DMS114 treated with DMSO at 0.1 percent for 48 hours (cell line): ENCODE data around the gene PAK1.

Experiments
- DNase-seq: peaks from one replicate; lab custom pipeline; 2025; ENCODE audit not compliant: unreplicated experiment; lab: John Stamatoyannopoulos, UW

The PAK1 gene

DNA sequence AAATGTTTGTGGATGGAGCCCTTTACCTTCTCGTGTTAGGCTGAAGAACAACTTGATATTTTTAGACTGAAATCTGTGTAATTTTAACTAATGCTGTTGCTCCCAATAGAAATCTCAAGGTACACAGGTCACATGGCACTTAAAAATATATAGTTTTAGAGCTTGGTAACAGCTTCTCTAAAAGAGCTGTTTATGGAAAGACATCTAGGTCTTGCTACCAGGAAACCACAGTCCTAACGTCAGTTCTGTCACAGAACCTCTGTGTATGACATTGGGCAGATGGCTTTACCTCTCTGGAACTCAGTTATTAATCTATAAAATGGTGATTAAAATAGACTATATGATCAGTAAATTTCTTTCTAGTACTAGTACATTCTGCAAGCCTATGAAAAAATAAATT, 35.4 kb downstream of the PAK1 start:
- no peak for DNase-seq

DNA sequence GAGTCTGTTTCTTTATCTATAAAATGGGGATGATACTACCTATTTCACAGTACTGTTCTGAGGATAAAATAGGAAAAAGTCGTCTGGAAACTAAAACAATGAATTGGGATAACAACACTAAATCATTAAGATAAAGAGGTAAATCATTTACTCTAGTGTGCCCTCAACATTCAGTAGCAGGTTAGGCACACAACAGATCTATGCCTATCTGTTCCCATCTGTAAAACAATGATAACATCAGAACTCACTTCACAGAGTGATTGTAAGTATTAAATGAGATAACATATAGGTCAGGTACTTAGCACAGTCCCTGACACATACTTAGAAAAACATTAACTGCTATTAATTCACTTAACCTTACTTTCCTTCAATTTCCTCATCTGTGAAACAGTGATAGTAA, 36.9 kb downstream of the PAK1 start:
- DNase-seq, result no peak

DNA sequence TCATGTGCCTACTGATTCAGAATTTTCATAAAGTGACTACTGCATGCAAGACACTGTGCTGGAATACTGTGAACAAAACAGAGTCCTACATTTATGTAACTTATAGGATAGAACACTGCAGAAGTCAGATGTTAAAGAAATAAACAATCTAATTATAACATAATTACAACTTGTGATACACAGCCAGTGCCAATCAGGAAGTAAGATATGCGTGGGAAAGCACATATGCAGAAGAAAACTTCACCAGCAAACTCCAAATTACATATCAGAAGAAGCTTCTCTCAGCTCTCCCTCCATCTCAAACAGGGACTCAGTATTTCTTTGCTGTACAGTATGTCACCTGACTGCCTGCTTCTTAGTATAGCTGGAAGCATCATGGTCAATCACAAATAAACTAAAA, 37.4 kb downstream of the PAK1 start:
- DNase-seq, result no peak

DNA sequence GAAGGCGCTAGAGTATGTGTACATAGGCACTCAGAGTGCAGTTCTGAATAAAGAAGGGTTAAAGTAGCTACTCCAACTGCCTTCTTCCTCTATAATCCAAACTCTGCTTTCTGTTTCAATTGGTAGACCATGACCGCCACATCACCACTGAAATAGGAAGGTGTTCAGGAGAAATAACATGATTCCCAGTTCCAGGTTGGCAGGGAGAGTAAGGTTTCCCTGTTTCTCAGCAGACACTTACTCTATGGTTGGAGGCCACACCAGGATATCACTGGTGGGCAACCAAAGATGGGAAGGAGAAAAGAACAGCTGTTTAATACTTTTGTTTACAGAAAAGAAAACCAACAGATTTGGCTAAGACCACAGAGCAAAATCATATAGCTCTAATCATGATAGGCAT, 37.9 kb downstream of the PAK1 start:
- no peak for DNase-seq

DNA sequence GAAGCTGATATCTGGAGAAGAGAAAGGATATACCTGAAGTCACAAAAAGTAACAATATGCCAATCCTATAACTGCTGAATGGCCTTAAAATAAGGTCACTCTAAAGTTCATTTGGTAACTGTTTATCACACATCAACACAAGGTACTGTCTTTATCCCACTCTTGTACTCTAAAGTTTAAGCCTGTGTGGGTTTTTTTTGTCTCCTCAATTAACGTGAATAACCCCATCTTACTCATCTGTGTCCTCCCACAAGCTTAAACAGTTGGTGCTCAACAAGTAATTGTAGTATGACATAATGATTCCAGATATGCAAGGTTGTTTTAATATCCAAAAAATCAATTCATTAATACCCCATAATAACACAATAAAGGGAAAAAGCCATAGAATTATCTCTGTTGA, 42.1 kb downstream of the PAK1 start:
- DNase-seq, result no peak

DNA sequence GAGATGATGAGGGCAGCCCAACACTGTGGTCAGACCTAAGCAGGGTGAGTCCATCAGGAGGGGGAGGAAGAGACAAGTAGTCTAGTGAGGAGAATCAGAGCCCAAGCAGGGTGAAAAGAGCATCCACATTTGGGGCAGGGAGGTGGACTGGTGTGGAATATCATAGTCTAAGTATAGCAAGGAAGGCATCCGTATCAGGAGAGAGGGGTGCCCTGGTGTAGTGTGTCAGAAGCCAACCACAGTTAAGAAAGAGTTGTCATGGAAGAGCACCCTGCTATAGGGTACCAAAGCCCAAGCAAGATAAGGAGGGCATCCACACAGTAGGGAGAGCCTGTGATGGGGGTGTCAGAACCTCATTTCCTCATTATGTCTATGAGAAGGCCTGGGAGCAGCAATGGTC, 45.3 kb downstream of the PAK1 start:
- no peak for DNase-seq

DNA sequence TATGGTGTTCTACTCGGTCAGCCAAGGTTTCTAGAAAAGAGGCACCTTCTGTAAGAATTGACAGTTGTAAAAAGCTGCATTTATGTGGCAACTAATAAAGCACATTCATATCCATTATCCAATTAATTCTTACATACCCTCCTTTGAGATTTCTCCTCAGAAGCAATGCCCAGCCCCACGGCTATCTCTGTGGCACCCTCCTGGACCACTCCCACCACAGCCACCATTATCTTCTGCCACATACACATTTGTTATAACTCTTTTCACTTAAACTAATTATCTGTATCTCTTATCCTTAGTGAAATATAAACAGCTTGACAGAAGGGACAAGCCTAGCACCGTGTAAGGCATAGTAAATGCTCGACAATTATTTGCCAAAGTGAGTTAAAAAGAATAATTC, 48.5 kb downstream of the PAK1 start:
- DNase-seq, result no peak

DNA sequence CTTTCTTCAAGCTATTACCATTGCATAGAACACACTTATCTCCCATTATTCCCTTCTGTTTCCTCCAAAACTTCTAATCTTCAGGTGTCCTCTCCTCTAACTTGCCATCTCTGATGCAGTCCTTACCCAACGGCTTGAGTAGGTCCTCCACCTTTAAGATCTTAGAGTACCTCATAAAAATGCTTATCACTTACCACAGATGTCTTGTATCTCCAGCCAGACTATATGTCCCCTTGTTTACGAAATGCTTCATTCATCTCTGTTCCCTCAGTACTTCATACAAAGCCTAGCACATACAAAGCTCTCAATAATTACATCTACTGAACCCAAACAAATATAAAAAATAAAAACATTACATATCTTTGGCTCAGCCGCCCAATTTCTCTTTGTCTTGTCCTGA, 49.2 kb downstream of the PAK1 start:
- DNase-seq, result no peak

DNA sequence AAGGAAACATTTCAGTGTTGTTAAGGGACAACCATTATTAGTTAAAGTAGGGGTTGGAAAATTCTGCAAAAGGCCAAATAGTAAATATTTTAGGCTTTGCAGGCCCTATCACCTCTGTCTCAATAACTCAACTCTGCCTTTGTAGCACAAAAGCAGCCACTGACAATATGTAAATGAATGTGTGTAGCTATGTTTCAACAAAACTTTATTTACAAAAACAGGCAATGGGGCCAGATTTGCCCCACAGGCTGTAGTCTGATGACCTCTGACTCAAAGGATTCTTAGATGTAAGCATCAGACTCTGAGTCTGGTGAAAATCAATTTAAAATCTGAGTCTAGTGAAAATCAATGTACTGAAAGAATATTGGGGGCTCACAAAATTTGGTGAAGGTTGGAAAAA, 50.3 kb downstream of the PAK1 start:
- DNase-seq, result no peak

DNA sequence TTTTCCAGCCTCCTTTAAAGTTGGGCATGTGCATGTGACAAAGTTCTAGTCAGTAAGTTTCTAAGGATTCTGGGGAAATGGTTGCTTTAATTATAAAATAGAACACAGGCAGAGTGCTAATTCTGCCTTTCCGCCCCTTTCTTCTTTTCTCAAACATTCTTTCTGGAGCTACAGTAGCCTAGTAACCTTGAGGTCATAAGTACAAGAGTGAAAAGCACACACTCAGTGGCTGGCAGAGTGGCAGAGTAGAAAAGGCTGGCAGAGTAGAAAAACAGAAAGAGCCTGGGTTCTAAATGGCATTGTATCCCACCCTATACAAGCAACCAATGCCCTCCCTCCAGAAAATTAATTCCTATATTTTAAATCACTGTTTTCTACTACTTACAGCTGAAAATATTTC, 51.2 kb downstream of the PAK1 start:
- no peak for DNase-seq

DNA sequence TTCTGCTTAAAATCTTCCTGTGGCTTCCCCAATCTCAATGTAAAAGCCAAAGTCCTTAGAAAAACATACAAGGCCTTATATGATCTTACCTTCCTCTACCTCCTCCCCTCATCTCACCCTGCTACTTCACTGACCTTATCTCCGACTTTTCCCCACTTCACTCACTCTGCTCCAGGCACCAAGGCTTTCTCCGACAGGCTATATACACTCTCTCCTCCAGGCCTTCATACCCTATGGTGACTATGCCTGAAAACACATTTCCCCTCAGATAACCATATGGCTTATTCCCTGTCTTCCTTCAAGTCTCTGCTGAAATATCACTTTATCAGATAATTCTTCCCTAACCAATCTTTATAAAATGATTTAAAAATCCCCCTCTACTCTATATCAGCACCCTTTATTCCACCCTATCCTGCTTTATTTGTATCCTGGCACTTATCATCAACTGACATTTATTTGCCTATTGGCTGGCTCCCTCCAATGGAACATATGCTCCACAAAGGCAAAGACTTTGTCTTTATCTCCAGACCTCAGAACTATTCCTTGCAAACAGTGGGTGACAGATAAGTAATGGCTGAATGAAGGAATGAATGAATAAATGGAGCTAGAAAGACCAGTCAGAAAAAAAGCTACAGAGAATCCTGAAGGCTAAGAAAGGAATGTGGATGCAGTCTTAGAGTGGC, 52.7 kb downstream of the PAK1 start:
- no peak for DNase-seq

DNA sequence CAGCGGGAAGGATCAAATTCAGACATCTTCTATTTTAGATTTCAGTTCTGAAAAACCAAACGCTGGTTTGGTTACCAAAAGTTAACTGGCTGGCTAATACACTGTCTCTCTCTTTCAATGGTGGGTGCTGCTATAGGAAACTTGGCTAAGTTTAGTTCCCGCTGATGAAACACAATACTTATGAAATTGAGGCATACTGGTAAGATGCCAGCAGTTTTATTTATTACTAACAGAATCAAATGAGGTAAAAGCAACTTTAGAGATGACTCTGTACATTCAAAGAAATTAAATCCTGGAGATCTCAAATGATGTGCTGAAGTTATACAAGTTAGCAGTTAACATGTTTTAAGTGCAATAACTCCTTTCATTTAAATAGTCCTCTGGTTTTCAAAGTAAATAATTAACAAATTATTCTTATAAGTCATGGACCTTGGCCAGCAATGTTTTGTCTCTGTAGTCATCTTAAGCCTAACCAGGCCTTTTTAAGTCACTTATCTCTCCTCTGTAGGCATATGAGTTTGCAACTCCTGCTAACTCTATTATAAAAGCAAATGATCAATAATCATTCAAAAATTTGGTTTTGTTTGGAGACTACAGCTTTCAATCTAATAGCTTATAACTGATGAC, 54.8 kb downstream of the PAK1 start:
- no peak for DNase-seq

DNA sequence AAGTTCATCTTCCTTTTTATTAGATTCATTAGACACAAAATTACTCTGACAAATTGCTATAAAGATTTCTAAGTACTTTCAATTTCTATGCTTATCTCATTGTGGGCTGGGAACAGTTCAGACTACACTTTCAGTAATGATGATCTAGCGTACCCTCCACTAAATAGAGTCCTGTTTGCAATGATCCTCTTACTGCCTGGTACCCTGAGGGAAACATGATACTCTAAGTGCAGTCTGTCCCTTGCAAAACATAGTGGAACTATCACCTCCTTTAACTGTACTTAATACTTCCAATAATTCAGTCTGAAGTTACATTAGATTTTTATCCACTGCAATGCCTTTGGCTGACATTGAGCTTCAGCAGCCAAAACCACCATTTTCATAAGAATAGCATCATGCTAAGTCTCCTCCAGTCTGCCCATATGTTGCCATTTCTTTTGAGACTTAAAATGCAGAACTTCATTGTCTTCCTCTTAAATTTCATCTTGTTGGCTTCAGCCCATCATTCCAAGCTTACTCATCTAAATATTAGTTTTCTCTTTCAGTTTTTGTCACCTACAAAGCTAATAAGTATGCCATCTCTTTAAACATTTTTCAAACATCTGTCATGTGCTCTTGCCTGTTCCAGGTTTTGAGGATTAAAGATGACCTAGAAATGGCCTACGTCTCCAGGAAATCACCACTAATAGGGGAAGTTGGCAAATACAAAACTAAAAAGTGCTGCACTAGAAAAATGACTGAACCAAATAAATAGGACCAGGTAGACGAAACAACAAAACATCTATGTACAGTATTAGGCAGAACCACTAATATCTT, 55.5 kb downstream of the PAK1 start:
- no peak for DNase-seq

DNA sequence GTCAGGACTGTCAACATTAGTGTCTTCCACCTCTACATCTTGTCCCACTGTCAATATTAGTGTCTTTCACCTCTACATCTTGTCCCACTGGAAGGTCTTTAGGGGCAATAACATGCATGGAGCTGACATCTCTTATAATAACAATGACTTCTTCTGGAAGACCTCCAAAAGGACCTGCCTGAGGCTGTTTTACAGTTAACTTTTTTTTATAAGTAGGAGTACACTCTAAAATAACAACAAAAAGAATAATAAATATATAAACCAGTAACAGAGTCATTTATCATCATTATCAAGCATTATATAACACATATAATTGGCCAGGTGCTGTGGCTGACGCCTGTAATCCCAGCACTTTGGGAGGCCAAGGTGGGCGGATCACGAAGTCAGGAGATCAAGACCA, 57.5 kb downstream of the PAK1 start:
- no peak for DNase-seq

DNA sequence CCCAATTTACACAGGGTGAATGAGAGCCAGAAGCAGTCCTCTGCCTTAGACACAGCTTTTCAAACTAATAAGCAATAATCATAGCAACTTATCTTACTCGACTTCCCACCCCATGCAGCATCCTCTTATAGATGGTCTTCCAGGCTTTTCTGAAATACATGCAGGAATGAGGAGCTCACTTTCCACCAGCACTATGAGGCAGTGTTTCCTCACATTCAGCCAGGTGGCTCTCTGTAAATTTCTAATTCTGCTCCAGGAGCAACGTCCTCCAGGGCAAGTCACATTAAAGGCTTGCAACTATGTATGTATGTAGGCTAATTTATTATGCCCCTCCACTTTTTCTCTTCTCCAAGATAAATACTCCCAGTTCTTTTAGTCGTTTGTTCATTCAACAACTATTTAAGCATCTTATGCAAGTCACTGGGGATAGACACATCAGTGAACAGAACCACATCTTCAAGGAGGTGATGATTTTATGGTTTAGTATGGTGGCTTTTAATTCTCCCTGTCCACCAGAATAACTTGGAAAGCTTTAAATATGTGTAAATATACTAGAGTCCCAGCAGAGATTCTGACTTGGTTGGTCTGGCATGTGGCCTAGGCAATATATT, 59.9 kb downstream of the PAK1 start:
- DNase-seq, result no peak

DNA sequence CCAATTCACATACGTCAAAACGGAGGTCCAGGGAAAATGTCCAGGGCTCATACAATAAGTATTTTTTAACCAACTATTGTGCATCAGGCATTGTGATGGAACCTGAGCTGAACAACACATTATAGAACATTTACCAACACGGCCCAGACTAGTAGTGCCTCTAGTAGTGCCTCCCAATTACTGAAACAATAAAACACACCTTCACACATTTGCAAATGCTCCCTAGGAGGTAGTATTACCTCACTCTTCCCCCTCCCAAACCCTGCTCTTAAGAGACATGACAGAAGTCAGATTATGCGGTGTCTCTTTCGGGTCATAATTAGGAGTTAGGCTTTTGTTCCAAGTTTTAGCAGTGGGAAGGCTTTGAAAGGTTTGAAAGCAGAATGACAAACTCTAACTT, 61.1 kb downstream of the PAK1 start:
- no peak for DNase-seq

DNA sequence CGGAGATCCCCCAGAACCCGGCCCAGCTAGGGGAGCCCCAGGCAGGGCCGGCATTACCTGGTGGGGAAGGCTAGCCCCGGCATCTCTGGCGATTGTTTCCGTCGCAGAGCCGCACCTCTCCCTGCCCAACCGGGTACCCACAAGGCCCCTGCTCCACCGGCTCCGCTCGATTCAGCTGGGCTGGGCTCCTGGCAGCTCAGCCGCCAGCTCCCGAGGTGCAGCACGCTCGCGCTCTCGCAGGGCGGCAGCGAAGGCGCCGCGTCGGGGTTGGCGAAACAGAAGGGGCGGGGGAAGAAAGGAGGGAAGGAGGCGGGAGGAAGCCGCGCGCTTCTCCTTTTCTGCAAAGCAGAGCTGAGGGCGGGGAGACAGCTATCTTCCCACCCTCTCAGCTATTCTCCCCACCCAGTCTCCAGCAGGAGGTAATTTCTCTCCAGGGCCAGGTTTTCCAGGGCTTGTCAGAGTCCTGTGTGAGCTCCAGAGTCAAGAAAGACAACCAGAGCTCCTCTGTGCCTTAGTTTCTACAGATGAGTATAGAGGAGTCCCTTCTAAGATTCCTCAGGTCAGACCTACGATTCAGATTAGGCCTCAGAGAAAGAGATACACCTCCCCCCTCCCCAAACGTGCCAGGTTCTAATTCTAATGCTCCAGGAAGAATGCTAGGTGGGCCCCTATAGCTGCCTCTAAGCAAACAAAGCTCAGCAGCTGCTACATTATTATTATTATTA, 62.0 kb downstream of the PAK1 start:
- peak; percentile 71 for DNase-seq

DNA sequence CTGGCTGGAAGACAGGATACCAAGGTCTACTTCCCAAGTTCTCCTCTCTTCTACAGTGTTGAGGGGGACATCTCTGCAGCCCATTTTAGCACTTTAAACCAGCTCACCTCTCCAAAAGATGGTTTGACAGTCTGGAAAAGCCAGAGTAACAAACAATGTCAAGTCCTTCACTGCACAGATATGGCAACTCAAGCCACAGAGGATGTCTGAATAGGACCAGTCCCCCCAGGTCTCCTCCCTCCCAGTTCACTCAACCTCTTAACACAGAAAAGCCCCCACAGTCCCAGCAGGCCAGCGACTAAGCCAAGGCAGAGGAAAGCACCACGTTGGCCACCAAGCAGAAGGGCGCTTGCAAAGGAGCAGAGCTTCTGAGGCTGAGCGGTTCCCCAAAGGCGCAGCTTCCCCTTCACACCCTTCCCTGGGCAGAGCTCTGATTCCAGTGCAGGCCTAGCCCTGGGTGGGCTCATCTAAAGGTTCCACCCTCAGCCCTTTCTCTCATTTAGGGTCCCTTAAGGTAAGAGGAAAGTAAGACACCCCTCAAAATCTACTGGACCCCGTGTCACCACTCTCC, 62.7 kb downstream of the PAK1 start:
- DNase-seq, result no peak

DNA sequence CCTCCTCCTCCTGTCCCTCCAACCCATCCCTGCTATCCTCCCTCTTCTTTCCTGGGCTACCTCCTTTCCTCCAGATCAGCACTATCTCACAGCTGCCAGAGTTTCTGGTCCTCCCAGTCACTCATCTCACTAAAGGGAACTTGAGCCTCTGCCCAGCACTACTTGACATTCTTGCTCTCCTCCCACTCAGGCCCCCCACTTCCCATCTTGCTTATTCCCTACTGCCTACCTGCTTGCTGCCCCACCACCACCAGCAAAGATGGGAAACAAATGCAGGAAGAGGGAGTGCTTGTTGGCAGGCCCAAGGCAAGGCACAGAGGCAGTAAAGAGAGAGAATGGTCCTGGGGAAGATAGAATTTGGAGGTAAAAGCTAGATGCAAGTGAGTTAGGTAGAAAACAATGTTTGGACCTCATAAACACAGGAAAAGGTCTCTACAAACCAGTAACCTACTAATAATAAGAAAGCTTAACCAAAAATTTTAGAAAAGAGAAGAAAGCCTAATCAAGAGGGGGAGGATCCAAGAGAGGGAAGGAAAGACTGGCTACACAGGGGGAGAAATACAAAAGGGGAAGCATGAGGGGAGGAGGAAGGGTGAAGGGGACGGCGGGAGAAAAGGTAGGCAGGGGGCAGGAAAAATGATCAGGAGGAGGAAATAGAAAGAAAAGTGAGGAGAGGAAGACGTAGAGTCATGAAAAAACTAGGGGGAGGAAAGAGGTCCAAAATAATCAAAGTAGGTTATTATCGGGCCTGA, 63.6 kb downstream of the PAK1 start:
- DNase-seq, result no peak

DNA sequence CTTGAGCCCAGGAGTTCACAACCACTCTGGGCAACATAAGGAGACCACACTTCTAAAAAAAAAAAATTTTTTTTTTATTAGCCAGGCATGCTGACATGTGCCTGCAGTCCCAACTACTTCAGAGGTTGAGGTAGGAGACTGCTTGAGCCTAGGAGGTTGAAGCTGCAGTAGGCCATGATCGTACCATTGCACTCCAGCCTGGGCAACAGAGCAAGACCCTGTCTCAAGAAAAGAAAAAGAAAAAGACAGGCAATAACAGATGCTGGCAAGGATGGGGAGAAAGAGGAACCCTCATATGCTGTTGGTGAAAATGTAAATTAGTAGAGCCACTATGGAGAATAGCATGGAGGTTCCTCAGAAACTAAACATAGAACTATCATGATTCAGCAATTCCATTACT, 64.8 kb downstream of the PAK1 start:
- DNase-seq, result no peak
